ENCODE measurements around the gene NUDT16L1.

NUDT16L1 gene

DNA sequence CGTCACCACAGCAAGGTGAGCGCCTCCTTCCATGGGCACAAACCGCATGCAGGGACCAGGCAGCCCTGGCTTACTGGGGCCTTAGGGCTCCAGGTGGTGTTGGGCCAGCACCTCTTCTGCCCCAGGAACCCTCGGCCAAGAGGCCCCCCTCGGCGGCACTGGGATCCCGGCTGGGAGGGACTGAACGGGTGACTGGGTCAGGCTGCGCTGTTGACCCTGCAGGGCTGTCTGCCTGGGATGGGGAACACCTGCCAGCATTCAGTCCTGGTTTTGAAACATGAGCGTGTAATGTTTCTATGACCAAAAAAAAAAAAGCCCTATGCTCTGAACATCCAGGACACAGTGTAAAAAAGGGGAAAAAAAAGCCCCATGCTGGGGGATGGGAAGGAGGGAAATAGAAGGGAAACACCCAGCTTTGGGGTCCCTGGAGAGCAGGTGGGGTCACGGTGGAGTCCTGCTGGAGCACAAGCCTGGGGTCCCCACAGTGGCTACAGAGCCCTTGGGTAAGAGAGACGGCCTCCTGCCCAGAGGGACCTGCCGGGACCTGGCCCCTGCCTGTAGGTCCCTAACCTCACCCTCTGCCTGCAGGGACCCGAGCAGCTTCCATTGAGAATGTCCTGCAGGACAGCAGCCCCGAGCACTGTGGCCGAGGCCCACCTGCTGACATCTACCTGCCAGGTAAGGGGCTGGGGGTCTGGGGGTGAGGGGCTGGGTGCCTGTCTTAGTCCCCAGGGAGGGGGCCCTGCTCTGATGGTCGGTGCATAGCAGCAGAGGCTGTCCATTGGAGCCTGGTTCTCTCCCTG lies 9.9 kb upstream of the NUDT16L1 start:
- no peak for DNase-seq (ENCODE audit: low read depth)

GRCh38 chr16:4684058-4684715 lies 9.2 kb upstream of the NUDT16L1 start:
- no peak for DNase-seq (ENCODE audit: low read depth)

GRCh38 chr16:4684763-4685162 lies 8.6 kb upstream of the NUDT16L1 start:
- no peak for DNase-seq (ENCODE audit: low read depth)

GRCh38 chr16:4685292-4685691 lies 8.1 kb upstream of the NUDT16L1 start:
- no peak for DNase-seq (ENCODE audit: low read depth)

DNA sequence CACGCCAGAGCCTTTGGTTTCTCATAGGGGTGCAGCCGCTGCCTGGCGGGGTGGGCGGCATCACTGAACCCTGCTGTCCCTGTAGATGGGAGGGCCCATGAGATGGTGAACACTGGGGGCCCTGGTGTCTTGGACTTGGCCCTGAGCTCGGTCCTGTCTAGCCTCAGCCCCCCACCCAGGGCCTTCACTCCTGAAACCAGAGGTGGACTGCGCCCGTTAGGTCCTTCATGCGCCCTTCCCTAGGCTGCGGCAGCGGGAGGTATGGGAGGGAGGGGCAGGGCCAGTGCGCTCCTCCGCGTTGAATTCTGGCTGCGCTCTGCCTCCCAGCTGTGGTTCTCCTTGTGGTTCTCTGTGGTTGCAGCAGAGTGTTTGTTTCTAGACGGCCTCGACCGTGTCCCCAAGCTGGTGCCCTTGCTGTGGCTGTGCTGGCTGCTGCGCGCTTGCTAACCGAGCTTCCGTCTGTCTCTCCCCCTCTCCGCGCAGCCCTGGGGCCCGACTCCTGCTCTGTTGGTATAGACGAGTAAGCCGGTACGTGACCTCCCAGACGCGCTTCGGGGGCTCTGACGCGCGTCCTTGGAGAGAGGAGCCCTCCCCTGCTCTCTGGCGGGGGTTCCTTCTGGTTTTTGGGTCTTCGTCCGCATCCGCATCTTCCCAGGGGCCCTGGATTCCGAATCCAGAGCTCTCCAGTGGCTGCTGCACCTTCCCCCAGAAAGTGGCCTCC lies 7.4 kb upstream of the NUDT16L1 start:
- no peak for DNase-seq (ENCODE audit: low read depth)

- no peak for DNase-seq (ENCODE audit: low read depth)
These were observed 6.7 kb upstream of the NUDT16L1 start for GRCh38 chr16:4686497-4687210.

DNA sequence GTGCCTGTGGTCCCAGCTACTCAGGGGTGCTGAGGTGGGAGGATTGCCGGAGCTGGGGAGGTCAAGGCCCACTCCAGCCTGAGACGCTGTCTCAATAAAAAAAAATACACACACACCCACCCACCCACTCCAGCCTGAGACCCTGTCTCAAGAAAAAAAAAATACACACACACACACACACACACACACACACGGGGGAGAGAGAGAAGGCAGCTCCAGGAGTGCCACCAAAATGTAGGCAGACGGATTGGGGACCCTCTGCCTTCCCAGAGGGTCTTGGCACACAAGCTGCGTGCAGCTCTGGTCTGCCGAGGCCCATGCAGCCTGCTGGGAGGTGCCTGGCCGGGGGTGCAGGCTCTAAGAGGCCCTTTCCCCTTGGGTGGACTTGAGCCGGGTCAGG lies 5.9 kb upstream of the NUDT16L1 start:
- DNase-seq (ENCODE audit: low read depth), result no peak

DNA sequence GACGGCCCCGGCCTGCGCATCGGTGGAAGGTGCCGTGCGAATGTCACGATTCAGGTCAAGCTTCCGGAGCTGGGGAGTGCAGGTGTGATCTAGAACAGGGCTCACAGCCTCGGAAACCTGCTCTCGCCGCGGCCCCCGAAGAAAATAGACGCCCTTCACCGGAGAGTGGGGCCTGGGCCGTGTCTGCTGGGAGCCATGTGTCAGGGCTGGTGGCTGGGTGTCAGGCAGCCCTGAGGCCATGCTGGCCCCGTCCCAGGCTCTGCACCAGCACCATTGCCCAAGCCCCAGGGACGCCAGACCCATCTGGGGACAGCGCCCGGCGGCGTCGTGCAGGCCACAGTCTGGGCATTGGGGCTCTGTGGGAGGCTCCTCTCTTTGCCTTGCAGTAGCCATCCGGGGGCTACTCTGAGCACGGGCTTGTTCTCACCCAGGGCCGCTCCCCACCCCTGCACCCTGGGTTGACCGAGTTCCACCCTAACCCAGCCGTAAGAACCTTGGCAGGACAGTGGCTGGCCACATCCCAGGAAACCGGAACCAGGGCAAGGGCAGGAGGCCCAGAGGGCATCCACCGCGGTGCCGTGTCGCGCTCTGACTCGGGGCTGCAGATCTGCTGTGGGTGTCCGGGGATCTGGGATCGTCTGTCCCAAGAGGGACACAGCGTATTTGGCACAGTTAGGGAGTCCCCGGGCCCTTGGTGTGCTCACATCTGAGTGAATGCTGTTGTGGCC lies 5.3 kb upstream of the NUDT16L1 start:
- DNase-seq (ENCODE audit: low read depth), result no peak

- DNase-seq (ENCODE audit: low read depth), result no peak
These were observed 4.7 kb upstream of the NUDT16L1 start for GRCh38 chr16:4688674-4689045.

DNA sequence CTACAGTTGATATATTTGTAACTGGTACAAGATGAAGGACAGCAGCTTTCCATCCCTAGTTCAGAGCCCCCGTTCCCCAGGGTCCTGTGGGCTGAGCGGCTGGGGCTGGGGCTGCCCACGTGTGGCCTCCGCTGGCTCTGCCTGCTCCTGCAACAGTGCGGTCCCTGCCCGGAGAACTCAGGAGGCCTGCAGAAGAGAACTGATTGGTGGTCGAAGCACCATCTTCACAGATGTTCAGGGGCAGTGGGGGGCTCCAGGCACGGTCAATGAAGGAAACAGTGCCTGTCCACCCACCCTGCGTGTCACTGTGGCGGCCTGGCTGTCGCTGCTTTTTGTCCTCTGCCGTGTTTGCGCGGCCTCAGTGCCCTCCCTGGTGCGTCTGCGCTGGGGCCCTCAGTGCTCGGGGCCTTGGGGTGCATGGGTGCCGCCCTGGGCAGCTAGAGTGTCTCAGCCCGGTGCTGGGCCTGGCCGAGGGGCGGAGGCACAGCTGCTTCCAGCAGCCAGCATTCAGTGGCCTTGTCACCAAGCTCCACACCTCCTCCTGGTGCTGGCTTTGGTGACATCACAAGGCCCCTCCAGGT lies 4.2 kb upstream of the NUDT16L1 start:
- no peak for DNase-seq (ENCODE audit: low read depth)

DNA sequence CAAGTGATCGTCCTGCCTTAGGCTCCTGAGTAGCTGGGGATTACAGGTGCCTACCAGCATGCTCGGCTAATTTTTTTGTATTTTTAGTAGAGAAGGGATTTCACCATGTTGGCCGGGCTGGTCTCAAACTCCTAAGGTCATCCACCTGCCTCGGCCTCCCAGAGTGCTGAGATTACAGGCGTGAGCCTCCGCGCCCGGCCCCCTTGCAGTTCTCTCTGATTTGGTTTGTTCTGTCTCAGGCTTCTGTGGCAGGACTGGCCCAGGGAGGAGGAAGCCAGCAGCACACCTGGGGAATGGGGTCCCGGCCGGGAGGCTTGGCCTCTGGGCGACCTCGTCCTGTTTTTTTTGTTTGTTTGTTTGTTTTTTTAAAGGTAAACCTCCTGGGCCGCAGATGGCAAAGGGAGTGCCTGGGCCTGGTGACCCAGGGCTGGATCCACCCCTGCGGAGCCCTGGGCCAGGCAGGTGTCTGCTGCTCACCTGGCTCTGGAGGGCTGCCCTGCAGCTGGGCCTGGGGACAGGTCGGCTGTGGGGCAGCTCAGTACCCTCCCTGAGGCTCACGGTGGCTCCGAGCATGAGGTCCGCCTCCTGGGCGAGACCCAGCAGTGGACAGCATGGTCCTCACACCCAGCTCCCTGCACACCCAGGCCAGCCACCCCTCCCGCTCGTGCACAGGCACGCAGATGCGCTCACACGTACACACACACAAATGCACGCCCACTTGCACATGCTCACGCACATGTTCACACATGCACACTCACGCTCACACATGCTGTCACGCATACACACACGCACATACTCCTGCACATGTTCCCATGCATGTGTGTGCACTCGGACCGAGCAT lies 3.3 kb upstream of the NUDT16L1 start:
- DNase-seq (ENCODE audit: low read depth), result no peak

DNA sequence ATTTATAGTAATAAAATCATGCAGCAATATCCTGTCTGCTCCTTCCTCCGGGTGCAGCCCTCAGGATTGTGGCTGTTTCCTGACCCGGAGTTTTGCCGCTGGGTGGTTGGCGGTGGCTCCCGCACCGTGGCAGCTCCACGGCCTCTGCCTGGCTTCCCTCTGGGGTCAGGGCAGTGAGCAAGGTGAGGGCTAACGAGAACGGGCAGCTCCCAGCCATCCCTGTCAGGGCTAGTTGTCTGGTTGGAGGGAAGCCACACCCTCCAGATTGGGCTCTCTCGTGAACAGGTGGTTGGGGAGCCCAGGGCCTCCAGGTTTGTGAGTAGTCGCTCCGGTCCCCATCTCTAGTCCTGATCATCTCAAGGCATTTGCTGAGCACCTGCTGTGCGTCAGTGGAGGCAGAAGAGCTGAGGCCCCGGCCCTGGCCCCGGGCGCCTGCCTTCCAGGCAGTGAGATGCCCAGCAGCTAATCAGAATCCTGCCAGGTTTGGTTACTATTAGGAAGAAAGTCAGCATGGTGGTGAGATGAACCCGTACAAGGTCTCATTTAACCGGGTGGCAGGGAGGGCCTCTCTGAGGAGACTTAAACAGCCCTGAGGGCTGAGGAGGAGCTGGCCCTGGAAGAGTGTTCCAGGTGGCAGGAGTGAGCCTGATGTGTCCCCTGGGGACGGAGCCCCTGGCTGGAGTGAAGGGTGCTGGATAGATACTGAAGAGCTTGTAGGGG lies 2.3 kb upstream of the NUDT16L1 start:
- no peak for DNase-seq (ENCODE audit: low read depth)

DNA sequence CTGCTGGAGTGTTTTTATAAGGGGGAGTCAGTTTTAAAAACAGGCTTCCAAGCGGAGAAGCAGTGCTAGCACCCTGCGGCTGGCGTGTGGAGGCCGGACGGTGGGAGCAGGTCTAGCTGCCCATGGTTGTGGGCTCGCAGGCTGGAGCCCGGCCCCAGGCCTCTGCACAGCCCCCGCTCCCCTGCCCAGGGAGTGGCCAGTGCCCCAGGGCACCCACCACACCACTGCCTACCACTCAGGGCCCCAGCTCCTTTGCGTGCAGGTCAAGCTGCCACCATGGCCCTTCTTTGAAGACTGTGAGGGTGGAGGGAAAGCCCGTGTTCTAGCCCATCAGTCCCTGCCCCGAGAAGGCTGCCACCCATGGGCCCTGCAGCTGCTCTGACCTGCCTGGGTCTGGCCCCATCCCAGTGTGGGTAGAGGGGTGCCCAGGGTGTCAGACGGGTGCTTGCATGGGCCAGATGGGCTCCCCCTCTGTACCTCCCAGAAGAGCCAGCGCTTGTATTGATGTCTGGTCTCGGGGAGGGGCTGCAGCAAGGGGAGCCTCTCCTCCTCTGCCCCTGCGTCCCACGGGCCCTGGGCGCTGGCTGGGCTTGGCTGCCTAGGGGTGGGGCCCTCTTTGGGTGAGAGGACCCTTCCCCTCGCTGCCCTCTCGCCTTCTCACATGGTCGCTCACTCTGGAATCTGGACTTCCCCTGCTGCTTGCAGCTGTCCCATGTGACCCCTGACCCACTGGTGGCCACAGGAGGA lies 1.5 kb upstream of the NUDT16L1 start:
- DNase-seq (ENCODE audit: low read depth), result no peak

DNA sequence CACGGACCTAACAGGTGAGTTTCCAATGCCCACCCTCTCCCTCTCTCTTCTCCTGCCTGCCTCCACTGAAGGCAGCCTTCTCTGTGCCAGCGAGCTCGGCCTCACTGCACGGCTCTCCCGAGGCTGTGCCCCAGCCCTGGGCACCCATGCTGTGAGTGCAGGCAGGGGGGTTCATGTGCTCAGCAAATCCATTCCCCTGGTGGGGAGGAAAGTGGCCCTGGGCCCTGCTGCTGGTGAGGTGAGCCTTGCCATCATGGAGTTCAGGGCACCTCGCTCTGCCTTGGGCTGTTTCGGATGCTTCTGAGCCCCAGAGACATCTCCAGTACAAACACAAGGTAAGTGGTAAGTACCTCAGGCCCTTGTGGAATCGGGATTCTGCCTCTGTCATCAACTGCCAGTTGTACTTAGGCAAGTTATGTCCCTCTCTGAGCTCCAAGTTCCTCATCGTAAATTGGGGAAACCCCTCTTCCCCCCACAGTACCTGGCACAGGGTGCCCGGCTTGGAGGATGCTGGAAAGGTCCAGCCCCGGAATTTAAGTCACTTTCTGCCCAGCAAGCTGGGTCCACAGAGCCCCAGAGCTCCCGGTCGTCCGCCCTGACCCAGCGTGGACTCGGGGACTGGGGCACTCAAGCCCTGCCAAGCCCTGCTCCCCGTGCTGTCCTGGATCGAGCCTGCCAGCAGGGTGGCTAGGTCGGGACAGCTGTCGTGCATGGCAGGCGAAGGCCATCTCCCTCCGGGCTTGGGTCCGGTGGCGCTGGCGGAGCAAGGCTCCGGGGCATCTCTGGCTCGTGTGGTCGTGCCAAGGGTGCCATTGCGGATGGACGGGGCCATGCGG lies 684 bp upstream of the NUDT16L1 start:
- DNase-seq (ENCODE audit: low read depth), result no peak

GRCh38 chr16:4693956-4694641 lies 737 bp downstream of the NUDT16L1 start:
- peak; percentile 40 for DNase-seq (ENCODE audit: low read depth)

DNA sequence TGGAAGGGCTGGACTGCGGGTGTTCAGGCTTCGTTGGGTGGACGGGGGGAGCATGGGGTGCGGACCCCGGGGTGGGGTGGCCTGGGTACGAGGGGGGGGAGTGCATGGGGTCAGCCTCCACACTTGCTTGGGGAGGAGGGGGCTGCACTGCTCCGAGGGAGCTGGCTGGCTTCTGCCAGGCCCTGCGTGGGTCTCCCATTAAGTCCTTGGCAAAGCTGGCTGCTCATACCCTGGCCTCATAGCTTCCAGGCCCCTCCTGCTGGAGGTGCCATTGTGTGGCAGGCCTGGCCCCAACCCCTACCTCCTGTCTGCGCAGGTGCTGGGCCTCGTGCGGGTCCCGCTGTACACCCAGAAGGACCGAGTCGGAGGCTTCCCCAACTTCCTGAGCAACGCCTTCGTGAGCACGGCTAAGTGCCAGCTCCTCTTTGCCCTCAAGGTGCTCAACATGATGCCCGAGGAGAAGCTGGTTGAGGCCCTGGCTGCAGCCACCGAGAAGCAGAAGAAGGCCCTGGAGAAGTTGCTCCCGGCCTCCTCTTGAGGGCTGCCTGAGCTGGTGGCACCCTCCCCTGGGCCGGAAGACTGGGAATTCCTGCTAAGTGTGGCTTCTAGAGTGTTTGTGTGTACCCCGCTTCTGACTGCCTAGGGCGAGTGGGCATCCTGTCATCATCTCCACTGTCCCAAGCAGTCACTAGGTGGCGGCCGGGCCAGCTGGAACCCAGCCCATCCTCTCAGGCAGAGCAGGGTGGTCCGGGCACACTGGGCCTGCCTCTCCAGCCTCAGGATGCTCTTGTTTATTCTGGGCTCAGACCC lies 1.5 kb downstream of the NUDT16L1 start:
- DNase-seq (ENCODE audit: low read depth), result no peak
